ENCODE data around the gene IL17RE.

GRCh38 chr3:9899289-9899791, 3.3 kb upstream of the IL17RE start:
- TF ChIP-seq, protein P1, sequence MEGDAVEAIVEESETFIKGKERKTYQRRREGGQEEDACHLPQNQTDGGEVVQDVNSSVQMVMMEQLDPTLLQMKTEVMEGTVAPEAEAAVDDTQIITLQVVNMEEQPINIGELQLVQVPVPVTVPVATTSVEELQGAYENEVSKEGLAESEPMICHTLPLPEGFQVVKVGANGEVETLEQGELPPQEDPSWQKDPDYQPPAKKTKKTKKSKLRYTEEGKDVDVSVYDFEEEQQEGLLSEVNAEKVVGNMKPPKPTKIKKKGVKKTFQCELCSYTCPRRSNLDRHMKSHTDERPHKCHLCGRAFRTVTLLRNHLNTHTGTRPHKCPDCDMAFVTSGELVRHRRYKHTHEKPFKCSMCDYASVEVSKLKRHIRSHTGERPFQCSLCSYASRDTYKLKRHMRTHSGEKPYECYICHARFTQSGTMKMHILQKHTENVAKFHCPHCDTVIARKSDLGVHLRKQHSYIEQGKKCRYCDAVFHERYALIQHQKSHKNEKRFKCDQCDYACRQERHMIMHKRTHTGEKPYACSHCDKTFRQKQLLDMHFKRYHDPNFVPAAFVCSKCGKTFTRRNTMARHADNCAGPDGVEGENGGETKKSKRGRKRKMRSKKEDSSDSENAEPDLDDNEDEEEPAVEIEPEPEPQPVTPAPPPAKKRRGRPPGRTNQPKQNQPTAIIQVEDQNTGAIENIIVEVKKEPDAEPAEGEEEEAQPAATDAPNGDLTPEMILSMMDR (IDR thresholded peaks at IDR 0.05; ENCODE audit: poor library complexity, severe bottlenecking) = no peak
- TF ChIP-seq SMC3 (conservative IDR thresholded peaks at IDR 0.05; ENCODE audit: poor library complexity) (no peak), EZH2 (IDR thresholded peaks at IDR 0.05; ENCODE audit: borderline replicate concordance, insufficient read depth, low read length, poor library complexity, severe bottlenecking) (no peak)

Measured in neural cell (in vitro differentiated cells).